NOMO-1 treated with DMSO at 0.1 percent for 48 hours (cell line): ENCODE results near the gene CHMP4B.

Experiments
- DNase-seq: peaks from one replicate; lab custom pipeline; 2025; ENCODE audit not compliant: unreplicated experiment; lab: John Stamatoyannopoulos, UW

CHMP4B gene

GRCh38 chr20:33817411-33817810 lies 6.3 kb downstream of the CHMP4B start:
- no peak for DNase-seq

GRCh38 chr20:33819456-33819855 lies 8.3 kb downstream of the CHMP4B start:
- no peak for DNase-seq

- DNase-seq: no peak
Observed at GRCh38 chr20:33820362-33820761, 9.2 kb downstream of the CHMP4B start.

GRCh38 chr20:33821270-33821836 lies 10.2 kb downstream of the CHMP4B start:
- DNase-seq: no peak

GRCh38 chr20:33822423-33822822 lies 11.3 kb downstream of the CHMP4B start:
- no peak for DNase-seq

- no peak for DNase-seq
Observed at GRCh38 chr20:33822991-33823390, 11.8 kb downstream of the CHMP4B start.

GRCh38 chr20:33824852-33825251 lies 13.7 kb downstream of the CHMP4B start:
- no peak for DNase-seq

GRCh38 chr20:33825340-33826269 lies 14.5 kb downstream of the CHMP4B start:
- DNase-seq: no peak

- no peak for DNase-seq
Observed at GRCh38 chr20:33826270-33826897, 15.2 kb downstream of the CHMP4B start.

- no peak for DNase-seq
Observed at GRCh38 chr20:33827109-33827508, 16.0 kb downstream of the CHMP4B start.

GRCh38 chr20:33827634-33828325 lies 16.6 kb downstream of the CHMP4B start:
- no peak for DNase-seq

- DNase-seq: no peak
Observed at GRCh38 chr20:33828326-33828844, 17.2 kb downstream of the CHMP4B start.

- DNase-seq: no peak
Observed at GRCh38 chr20:33828967-33829560, 17.9 kb downstream of the CHMP4B start.

- DNase-seq: no peak
Observed at GRCh38 chr20:33829636-33830035, 18.5 kb downstream of the CHMP4B start.

- no peak for DNase-seq
Observed at GRCh38 chr20:33830371-33830770, 19.2 kb downstream of the CHMP4B start.

- DNase-seq: no peak
Observed at GRCh38 chr20:33832103-33832804, 21.1 kb downstream of the CHMP4B start.

- DNase-seq: no peak
Observed at GRCh38 chr20:33833333-33833732, 22.2 kb downstream of the CHMP4B start.

GRCh38 chr20:33835615-33836172 lies 24.5 kb downstream of the CHMP4B start:
- DNase-seq: no peak

- no peak for DNase-seq
Observed at GRCh38 chr20:33836277-33836676, 25.1 kb downstream of the CHMP4B start.
